ENCODE measurements around the gene ZMYM1.

ZMYM1 gene

GRCh38 chr1:35058988-35059387, 20.2 kb upstream of the ZMYM1 start:
- H3K79me2 ChIP-seq (ENCODE audit: low read length), result no peaks in the 10 kb centered on the region
- no peak overlapping the region for H3K27ac ChIP-seq (ENCODE audit: low read length)
- no peak overlapping the region for H3K4me2 ChIP-seq (ENCODE audit: low read length)
- H3K36me3 ChIP-seq (replicated peaks; ENCODE audit: low read depth, low read length), result no peaks in the 10 kb centered on the region
- TF ChIP-seq, protein P1, sequence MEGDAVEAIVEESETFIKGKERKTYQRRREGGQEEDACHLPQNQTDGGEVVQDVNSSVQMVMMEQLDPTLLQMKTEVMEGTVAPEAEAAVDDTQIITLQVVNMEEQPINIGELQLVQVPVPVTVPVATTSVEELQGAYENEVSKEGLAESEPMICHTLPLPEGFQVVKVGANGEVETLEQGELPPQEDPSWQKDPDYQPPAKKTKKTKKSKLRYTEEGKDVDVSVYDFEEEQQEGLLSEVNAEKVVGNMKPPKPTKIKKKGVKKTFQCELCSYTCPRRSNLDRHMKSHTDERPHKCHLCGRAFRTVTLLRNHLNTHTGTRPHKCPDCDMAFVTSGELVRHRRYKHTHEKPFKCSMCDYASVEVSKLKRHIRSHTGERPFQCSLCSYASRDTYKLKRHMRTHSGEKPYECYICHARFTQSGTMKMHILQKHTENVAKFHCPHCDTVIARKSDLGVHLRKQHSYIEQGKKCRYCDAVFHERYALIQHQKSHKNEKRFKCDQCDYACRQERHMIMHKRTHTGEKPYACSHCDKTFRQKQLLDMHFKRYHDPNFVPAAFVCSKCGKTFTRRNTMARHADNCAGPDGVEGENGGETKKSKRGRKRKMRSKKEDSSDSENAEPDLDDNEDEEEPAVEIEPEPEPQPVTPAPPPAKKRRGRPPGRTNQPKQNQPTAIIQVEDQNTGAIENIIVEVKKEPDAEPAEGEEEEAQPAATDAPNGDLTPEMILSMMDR (IDR thresholded peaks at IDR 0.05; ENCODE audit: low read depth, low read length), result no peak
- TF ChIP-seq EZH2phosphoT487 (IDR thresholded peaks at IDR 0.05; ENCODE audit: low read depth), result no peak
- H3K27me3 ChIP-seq (ENCODE audit: low read depth, low read length), result no peaks in the 10 kb centered on the region
- no peak overlapping the region for H3K9ac ChIP-seq (ENCODE audit: low read length)
- 0 out of 2 replicates have a peak, but pooled peaks cover 3% of the 10 kb centered on the region for H3K4me1 ChIP-seq (ENCODE audit: low read length)
- no peaks in the 10 kb centered on the region for H3K9me3 ChIP-seq (ENCODE audit: insufficient read depth, low read length)
- H4K20me1 ChIP-seq (ENCODE audit: insufficient read depth, low read length), result no peaks in the 10 kb centered on the region
- H2AFZ ChIP-seq (ENCODE audit: low read depth, low read length), result no peak overlapping the region
- no peak overlapping the region for H3K4me3 ChIP-seq (ENCODE audit: low read length)

- Histone ChIP-seq H3K9ac (ENCODE audit: low read length) (no peak overlapping the region), H3K4me3 (ENCODE audit: low read length) (no peak overlapping the region), H3K9me3 (ENCODE audit: insufficient read depth, low read length) (no peaks in the 10 kb centered on the region), H3K27ac (ENCODE audit: low read length) (no peak overlapping the region), H3K4me2 (ENCODE audit: low read length) (no peak overlapping the region), H4K20me1 (ENCODE audit: insufficient read depth, low read length) (no peaks in the 10 kb centered on the region), H3K79me2 (ENCODE audit: low read length) (no peaks in the 10 kb centered on the region), H3K36me3 (replicated peaks; ENCODE audit: low read depth, low read length) (no peaks in the 10 kb centered on the region), H2AFZ (ENCODE audit: low read depth, low read length) (peak overlapping the region; percentile 31; the same call in 1 of the 2 replicates), H3K27me3 (ENCODE audit: low read depth, low read length) (no peaks in the 10 kb centered on the region), H3K4me1 (ENCODE audit: low read length) (0 out of 2 replicates have a peak, but pooled peaks cover 3% of the 10 kb centered on the region)
- no peak for TF ChIP-seq EZH2phosphoT487 (IDR thresholded peaks at IDR 0.05; ENCODE audit: low read depth)
- TF ChIP-seq, protein P1 (IDR thresholded peaks at IDR 0.05; ENCODE audit: low read depth, low read length), result no peak
These were observed 16.5 kb upstream of the ZMYM1 start for GRCh38 chr1:35062518-35063196.

GRCh38 chr1:35064265-35064664, 14.9 kb upstream of the ZMYM1 start:
- Histone ChIP-seq H3K9me3 (ENCODE audit: insufficient read depth, low read length) (no peaks in the 10 kb centered on the region), H4K20me1 (ENCODE audit: insufficient read depth, low read length) (no peaks in the 10 kb centered on the region), H3K36me3 (replicated peaks; ENCODE audit: low read depth, low read length) (no peaks in the 10 kb centered on the region), H3K4me1 (ENCODE audit: low read length) (0 out of 2 replicates have a peak, but pooled peaks cover 3% of the 10 kb centered on the region), H3K9ac (ENCODE audit: low read length) (no peak overlapping the region), H3K27ac (ENCODE audit: low read length) (no peak overlapping the region), H2AFZ (ENCODE audit: low read depth, low read length) (no peak overlapping the region), H3K4me3 (ENCODE audit: low read length) (no peak overlapping the region), H3K4me2 (ENCODE audit: low read length) (no peak overlapping the region), H3K27me3 (ENCODE audit: low read depth, low read length) (no peaks in the 10 kb centered on the region), H3K79me2 (ENCODE audit: low read length) (no peaks in the 10 kb centered on the region)
- no peak for TF ChIP-seq EZH2phosphoT487 (IDR thresholded peaks at IDR 0.05; ENCODE audit: low read depth)
- TF ChIP-seq, protein P1 (IDR thresholded peaks at IDR 0.05; ENCODE audit: low read depth, low read length), result no peak

DNA sequence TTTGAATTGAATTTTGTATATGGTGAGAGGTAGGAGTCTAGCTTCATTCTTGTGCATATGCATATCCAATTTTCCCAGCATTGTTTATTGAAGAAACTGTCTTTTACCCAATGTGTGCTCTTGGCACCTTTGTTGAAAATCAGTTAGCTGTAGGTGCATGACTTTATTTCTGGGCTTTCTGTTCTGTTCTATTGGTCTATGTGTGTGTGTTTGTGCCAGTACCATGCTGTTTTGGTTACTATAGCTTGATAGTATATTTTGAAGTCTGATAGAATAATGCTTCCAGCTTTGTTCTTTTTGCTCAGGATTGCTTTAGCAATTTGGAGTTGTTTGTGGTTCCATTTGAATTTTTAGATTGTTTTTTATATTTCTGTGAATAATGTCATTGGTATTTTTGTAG, 9.4 kb upstream of the ZMYM1 start:
- Histone ChIP-seq H4K20me1 (ENCODE audit: insufficient read depth, low read length) (no peaks in the 10 kb centered on the region), H3K4me1 (ENCODE audit: low read length) (no peaks in the 10 kb centered on the region), H3K4me3 (ENCODE audit: low read length) (no peak overlapping the region), H3K79me2 (ENCODE audit: low read length) (no peaks in the 10 kb centered on the region), H2AFZ (ENCODE audit: low read depth, low read length) (no peak overlapping the region), H3K4me2 (ENCODE audit: low read length) (no peak overlapping the region), H3K27me3 (ENCODE audit: low read depth, low read length) (no peaks in the 10 kb centered on the region), H3K36me3 (replicated peaks; ENCODE audit: low read depth, low read length) (no peaks in the 10 kb centered on the region), H3K9ac (ENCODE audit: low read length) (no peak overlapping the region), H3K27ac (ENCODE audit: low read length) (no peak overlapping the region), H3K9me3 (ENCODE audit: insufficient read depth, low read length) (no peaks in the 10 kb centered on the region)
- no peak for TF ChIP-seq EZH2phosphoT487 (IDR thresholded peaks at IDR 0.05; ENCODE audit: low read depth)
- TF ChIP-seq, protein P1 (IDR thresholded peaks at IDR 0.05; ENCODE audit: low read depth, low read length), result no peak

All from OCI-LY3 (cell line).